GM12801 (cell line): Measurements from ENCODE around the gene MSMO1.

Experiments used
- TF ChIP-seq, protein P1 (sequence below): IDR thresholded peaks from one replicate; pipeline ENCODE4 v1.5.1; 2011; ENCODE audit warnings: control low read depth; ENCODE audit not compliant: insufficient read length; ENCODE audit errors: extremely low read depth

MSMO1 gene

DNA sequence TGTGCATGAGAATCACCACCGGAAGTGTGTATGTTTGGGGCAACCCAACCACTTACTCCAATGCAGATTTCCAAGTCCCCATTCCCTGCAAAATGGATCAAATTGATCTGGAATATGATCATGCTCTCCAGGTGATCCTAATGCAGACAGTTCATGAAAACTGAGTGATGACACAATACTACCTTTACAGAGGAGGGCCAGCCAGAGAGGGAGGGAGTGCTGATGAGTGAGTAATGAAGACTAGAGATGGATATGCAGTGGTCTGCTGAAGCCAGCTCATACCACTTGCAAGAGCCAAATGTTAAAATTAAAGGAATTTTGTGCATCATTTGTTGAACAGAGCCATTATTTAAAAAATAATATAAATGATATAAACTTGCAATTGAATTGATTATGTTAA lies 41.1 kb downstream of the MSMO1 start:
- TF ChIP-seq, protein P1, sequence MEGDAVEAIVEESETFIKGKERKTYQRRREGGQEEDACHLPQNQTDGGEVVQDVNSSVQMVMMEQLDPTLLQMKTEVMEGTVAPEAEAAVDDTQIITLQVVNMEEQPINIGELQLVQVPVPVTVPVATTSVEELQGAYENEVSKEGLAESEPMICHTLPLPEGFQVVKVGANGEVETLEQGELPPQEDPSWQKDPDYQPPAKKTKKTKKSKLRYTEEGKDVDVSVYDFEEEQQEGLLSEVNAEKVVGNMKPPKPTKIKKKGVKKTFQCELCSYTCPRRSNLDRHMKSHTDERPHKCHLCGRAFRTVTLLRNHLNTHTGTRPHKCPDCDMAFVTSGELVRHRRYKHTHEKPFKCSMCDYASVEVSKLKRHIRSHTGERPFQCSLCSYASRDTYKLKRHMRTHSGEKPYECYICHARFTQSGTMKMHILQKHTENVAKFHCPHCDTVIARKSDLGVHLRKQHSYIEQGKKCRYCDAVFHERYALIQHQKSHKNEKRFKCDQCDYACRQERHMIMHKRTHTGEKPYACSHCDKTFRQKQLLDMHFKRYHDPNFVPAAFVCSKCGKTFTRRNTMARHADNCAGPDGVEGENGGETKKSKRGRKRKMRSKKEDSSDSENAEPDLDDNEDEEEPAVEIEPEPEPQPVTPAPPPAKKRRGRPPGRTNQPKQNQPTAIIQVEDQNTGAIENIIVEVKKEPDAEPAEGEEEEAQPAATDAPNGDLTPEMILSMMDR, result no peak

DNA sequence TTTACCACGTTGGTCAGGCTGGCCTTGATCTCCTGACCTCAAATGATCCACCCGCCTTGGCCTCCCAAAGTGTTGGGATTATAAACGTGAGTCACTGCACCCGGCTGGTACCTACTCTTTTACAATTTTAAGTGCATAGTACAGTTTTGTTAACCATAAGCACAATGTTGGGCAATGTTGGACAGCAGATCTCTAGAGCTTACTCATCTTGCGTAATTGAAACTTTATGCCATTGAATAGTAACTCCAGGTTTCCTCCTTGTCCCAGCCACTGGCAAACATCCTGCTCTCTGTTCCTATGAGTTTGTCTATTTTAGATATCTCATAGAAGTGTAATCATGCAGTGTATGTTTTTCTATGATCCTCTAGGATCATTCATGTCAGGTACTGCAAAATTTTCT lies 42.1 kb downstream of the MSMO1 start:
- TF ChIP-seq, protein P1, result no peak

DNA sequence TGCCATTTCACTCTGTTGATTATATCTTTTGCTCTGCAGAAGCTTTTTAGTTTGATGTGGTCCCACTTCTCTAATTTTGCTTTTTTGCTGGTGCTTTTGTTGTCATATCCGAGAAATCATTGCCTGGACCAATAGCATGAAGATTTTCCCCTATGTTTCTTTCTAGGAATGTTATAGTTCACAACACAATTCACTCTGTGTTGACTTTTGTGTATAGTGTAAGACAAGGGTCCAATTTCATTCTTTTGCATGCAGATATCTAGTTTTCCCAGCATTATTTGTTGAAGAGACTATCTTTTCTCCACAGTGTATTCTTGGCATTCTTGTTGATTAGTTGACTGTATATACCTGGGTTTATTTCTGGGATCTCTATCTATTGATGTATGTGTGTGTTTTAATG lies 43.1 kb downstream of the MSMO1 start:
- TF ChIP-seq, protein P1, result no peak

DNA sequence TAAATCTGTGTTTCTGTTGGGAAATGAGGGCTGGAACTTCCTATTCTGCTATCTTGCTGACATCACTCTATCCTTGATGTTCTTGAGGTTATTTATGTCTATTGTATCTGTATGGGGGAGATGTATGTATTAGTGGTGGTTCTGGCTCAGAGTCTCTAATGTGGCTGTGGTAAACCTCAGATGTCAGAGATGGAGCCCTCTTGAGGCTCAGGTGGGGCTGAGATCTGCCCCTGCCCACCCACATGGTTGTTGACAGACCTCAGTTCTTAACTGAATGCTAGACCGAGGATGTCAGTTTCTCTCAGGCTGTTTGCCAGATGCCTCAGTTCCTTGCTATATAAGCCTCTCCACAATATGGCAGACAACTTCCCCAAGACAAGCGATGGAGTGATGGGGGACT lies 48.0 kb downstream of the MSMO1 start:
- TF ChIP-seq, protein P1, result no peak

DNA sequence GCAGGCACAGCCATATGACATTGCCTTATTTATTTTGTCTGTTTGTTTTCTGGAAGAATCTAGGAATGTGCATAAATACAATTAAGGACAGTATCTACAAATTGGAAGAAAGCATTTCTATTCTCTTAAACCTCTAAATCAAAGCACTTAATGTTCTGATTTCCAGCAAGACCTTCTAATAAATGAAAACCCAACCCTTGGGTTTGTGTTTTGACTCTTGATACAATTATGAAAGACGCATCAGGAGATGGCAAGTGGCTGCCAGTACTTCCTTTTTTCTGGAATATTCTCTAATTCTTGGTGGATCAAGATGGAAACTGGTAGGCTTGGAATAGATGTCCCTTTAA lies 50.9 kb downstream of the MSMO1 start:
- TF ChIP-seq, protein P1, result no peak

DNA sequence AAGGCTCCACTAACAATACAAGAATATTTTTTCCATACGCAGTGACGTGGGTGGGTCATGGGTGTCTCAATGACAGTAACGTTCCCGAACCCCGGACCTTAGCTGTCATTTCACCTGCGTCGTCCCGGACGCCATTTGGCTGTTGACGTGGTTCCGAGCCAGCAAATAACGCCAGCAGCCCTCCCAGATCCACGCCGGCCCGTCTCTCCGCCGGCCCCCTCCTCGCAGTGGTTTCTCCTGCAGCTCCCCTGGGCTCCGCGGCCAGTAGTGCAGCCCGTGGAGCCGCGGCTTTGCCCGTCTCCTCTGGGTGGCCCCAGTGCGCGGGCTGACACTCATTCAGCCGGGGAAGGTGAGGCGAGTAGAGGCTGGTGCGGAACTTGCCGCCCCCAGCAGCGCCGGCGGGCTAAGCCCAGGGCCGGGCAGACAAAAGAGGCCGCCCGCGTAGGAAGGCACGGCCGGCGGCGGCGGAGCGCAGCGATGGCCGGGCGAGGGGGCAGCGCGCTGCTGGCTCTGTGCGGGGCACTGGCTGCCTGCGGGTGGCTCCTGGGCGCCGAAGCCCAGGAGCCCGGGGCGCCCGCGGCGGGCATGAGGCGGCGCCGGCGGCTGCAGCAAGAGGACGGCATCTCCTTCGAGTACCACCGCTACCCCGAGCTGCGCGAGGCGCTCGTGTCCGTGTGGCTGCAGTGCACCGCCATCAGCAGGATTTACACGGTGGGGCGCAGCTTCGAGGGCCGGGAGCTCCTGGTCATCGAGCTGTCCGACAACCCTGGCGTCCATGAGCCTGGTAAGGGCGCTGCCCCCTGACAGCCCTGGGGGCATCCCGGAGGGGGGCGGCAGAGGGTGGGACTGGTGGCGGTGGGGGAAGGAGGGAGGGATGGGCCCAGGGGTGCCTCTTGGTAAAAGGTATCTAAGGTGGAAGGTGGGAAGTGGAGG lies 51.5 kb downstream of the MSMO1 start, which contains the start of gene CPE:
TSS of gene CPE (plus strand) at position 264 of the 933 bp plus-strand sequence. CDS start at position 478, 214 bp downstream.
- TF ChIP-seq, protein P1, result no peak

DNA sequence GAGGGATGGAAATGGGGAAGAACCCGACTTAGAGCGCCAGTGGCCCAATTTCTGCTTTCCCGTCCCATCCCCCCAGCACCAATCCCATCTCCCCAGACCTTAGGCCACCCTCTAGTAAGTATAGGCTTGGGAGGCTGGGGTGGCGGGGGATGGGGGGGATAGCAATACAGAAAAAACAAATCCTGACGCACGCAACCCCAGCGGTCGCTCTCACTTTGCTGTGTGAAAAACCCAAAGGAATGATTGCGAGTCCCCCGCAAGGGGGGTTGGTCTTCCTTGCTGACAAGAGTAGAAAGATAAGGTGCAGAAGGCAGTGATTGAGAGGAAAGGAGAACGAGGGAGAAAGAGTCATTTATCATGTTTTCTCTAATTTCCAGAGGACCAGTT lies 52.2 kb downstream of the MSMO1 start:
- TF ChIP-seq, protein P1, result no peak
